ENCODE results near the gene ACTL7A. TPM values are rescaled to one million over a fixed set of nuclear protein-coding genes. Genes with fewer than 3 reads are reported as not detected.

Gene ACTL7A
- total RNA-seq, 1 experiment from 2014 or later: not detected

- no peak overlapping the region for H2AFZ ChIP-seq (ENCODE audit: low read length)
- peaks cover 44% of the 10 kb centered on the region for H3K36me3 ChIP-seq (ENCODE audit: insufficient read depth, low read length)
- no peaks in the 10 kb centered on the region for H3K4me1 ChIP-seq (ENCODE audit: low read length)
- H4K20me1 ChIP-seq (ENCODE audit: insufficient read depth, low read depth, low read length): no peaks in the 10 kb centered on the region
- no peak overlapping the region for H3K4me3 ChIP-seq (ENCODE audit: low read length)
- DNase-seq: no peak
- no peaks in the 10 kb centered on the region for H3K79me2 ChIP-seq (ENCODE audit: low read length)
- no peak overlapping the region for H3K27ac ChIP-seq (ENCODE audit: low read length)
- H3K27me3 ChIP-seq (ENCODE audit: low read length): no peaks in the 10 kb centered on the region
- H3K4me2 ChIP-seq (ENCODE audit: low read depth, low read length, poor library complexity, severe bottlenecking): no peak overlapping the region
- H3K9me3 ChIP-seq (ENCODE audit: low read length): no peaks in the 10 kb centered on the region
- no peak overlapping the region for H3K9ac ChIP-seq (ENCODE audit: low read length)
- no peaks in the 10 kb centered on the region for H3K9me2 ChIP-seq (replicated peaks; ENCODE audit: insufficient read depth, low read length)
Measured at GRCh38 chr9:108869092-108869725, 7.1 kb downstream of the ACTL7A start.

GRCh38 chr9:108874058-108874788 is 12.2 kb downstream of the ACTL7A start:
- H3K36me3 ChIP-seq (ENCODE audit: insufficient read depth, low read length): peaks cover 57% of the 10 kb centered on the region
- H3K27ac ChIP-seq (ENCODE audit: low read length): no peak overlapping the region
- H3K79me2 ChIP-seq (ENCODE audit: low read length): no peaks in the 10 kb centered on the region
- no peak overlapping the region for H3K4me3 ChIP-seq (ENCODE audit: low read length)
- H3K4me1 ChIP-seq (ENCODE audit: low read length): no peaks in the 10 kb centered on the region
- no peak overlapping the region for H2AFZ ChIP-seq (ENCODE audit: low read length)
- no peaks in the 10 kb centered on the region for H3K27me3 ChIP-seq (ENCODE audit: low read length)
- H3K4me2 ChIP-seq (ENCODE audit: low read depth, low read length, poor library complexity, severe bottlenecking): no peak overlapping the region
- H3K9me3 ChIP-seq (ENCODE audit: low read length): no peaks in the 10 kb centered on the region
- H3K9ac ChIP-seq (ENCODE audit: low read length): no peak overlapping the region
- H3K9me2 ChIP-seq (replicated peaks; ENCODE audit: insufficient read depth, low read length): no peaks in the 10 kb centered on the region
- H4K20me1 ChIP-seq (ENCODE audit: insufficient read depth, low read depth, low read length): no peaks in the 10 kb centered on the region
- DNase-seq: no peak

GRCh38 chr9:108876425-108876824 is 14.4 kb downstream of the ACTL7A start:
- Histone ChIP-seq H3K4me1 (ENCODE audit: low read length) (no peaks in the 10 kb centered on the region), H3K27me3 (ENCODE audit: low read length) (no peaks in the 10 kb centered on the region), H4K20me1 (ENCODE audit: insufficient read depth, low read depth, low read length) (no peaks in the 10 kb centered on the region), H2AFZ (ENCODE audit: low read length) (no peak overlapping the region), H3K9me3 (ENCODE audit: low read length) (no peaks in the 10 kb centered on the region), H3K4me2 (ENCODE audit: low read depth, low read length, poor library complexity, severe bottlenecking) (no peak overlapping the region), H3K9me2 (replicated peaks; ENCODE audit: insufficient read depth, low read length) (no peaks in the 10 kb centered on the region), H3K9ac (ENCODE audit: low read length) (no peak overlapping the region), H3K36me3 (ENCODE audit: insufficient read depth, low read length) (peaks cover 56% of the 10 kb centered on the region), H3K4me3 (ENCODE audit: low read length) (no peak overlapping the region), H3K27ac (ENCODE audit: low read length) (no peak overlapping the region), H3K79me2 (ENCODE audit: low read length) (no peaks in the 10 kb centered on the region)
- no peak for DNase-seq

- peaks cover 53% of the 10 kb centered on the region for H3K36me3 ChIP-seq (ENCODE audit: insufficient read depth, low read length)
Measured at GRCh38 chr9:108877524-108877923, 15.5 kb downstream of the ACTL7A start.

GRCh38 chr9:108880738-108881316 is 18.8 kb downstream of the ACTL7A start:
- no peak overlapping the region for H3K4me2 ChIP-seq (ENCODE audit: low read depth, low read length, poor library complexity, severe bottlenecking)
- H3K9ac ChIP-seq (ENCODE audit: low read length): no peak overlapping the region
- H3K27me3 ChIP-seq (ENCODE audit: low read length): no peaks in the 10 kb centered on the region
- no peak overlapping the region for H2AFZ ChIP-seq (ENCODE audit: low read length)
- H3K9me2 ChIP-seq (replicated peaks; ENCODE audit: insufficient read depth, low read length): no peaks in the 10 kb centered on the region
- H3K27ac ChIP-seq (ENCODE audit: low read length): no peak overlapping the region
- no peaks in the 10 kb centered on the region for H3K9me3 ChIP-seq (ENCODE audit: low read length)
- H3K4me1 ChIP-seq (ENCODE audit: low read length): peaks cover 10% of the 10 kb centered on the region
- H3K4me3 ChIP-seq (ENCODE audit: low read length): no peak overlapping the region
- no peak for DNase-seq
- H3K79me2 ChIP-seq (ENCODE audit: low read length): peaks cover 14% of the 10 kb centered on the region
- H3K36me3 ChIP-seq (ENCODE audit: insufficient read depth, low read length): peaks cover 25% of the 10 kb centered on the region; the same call in 1 of the 2 replicates
- H4K20me1 ChIP-seq (ENCODE audit: insufficient read depth, low read depth, low read length): no peaks in the 10 kb centered on the region

More at GRCh38 chr9:108877524-108877923, 15.5 kb downstream of the ACTL7A start:
- H2AFZ ChIP-seq (ENCODE audit: low read length): no peak overlapping the region
- no peaks in the 10 kb centered on the region for H3K9me2 ChIP-seq (replicated peaks; ENCODE audit: insufficient read depth, low read length)
- no peaks in the 10 kb centered on the region for H3K9me3 ChIP-seq (ENCODE audit: low read length)
- H3K27me3 ChIP-seq (ENCODE audit: low read length): no peaks in the 10 kb centered on the region
- no peak overlapping the region for H3K9ac ChIP-seq (ENCODE audit: low read length)
- H3K79me2 ChIP-seq (ENCODE audit: low read length): no peaks in the 10 kb centered on the region
- no peak overlapping the region for H3K27ac ChIP-seq (ENCODE audit: low read length)
- no peaks in the 10 kb centered on the region for H3K4me1 ChIP-seq (ENCODE audit: low read length)
- no peak for DNase-seq
- H4K20me1 ChIP-seq (ENCODE audit: insufficient read depth, low read depth, low read length): no peaks in the 10 kb centered on the region
- no peak overlapping the region for H3K4me2 ChIP-seq (ENCODE audit: low read depth, low read length, poor library complexity, severe bottlenecking)
- no peak overlapping the region for H3K4me3 ChIP-seq (ENCODE audit: low read length)

- Histone ChIP-seq H3K36me3 (ENCODE audit: insufficient read depth, low read length) (peaks cover 22% of the 10 kb centered on the region; the same call in 1 of the 2 replicates), H3K4me1 (ENCODE audit: low read length) (peaks cover 19% of the 10 kb centered on the region), H3K27me3 (ENCODE audit: low read length) (no peaks in the 10 kb centered on the region), H3K9me3 (ENCODE audit: low read length) (no peaks in the 10 kb centered on the region), H4K20me1 (ENCODE audit: insufficient read depth, low read depth, low read length) (no peaks in the 10 kb centered on the region), H2AFZ (ENCODE audit: low read length) (no peak overlapping the region), H3K27ac (ENCODE audit: low read length) (no peak overlapping the region), H3K9me2 (replicated peaks; ENCODE audit: insufficient read depth, low read length) (no peaks in the 10 kb centered on the region), H3K9ac (ENCODE audit: low read length) (no peak overlapping the region), H3K79me2 (ENCODE audit: low read length) (peaks cover 14% of the 10 kb centered on the region), H3K4me2 (ENCODE audit: low read depth, low read length, poor library complexity, severe bottlenecking) (no peak overlapping the region), H3K4me3 (ENCODE audit: low read length) (no peak overlapping the region)
- DNase-seq: no peak
Measured at GRCh38 chr9:108882052-108882888, 20.2 kb downstream of the ACTL7A start.

- peaks cover 14% of the 10 kb centered on the region for H3K79me2 ChIP-seq (ENCODE audit: low read length)
- no peak overlapping the region for H3K4me2 ChIP-seq (ENCODE audit: low read depth, low read length, poor library complexity, severe bottlenecking)
- no peaks in the 10 kb centered on the region for H3K9me3 ChIP-seq (ENCODE audit: low read length)
- no peaks in the 10 kb centered on the region for H3K27me3 ChIP-seq (ENCODE audit: low read length)
- no peaks in the 10 kb centered on the region for H3K9me2 ChIP-seq (replicated peaks; ENCODE audit: insufficient read depth, low read length)
- no peak for DNase-seq
- no peak overlapping the region for H3K27ac ChIP-seq (ENCODE audit: low read length)
- no peak overlapping the region for H3K4me3 ChIP-seq (ENCODE audit: low read length)
- no peak overlapping the region for H2AFZ ChIP-seq (ENCODE audit: low read length)
- H3K36me3 ChIP-seq (ENCODE audit: insufficient read depth, low read length): peaks cover 22% of the 10 kb centered on the region; the same call in 1 of the 2 replicates
- H3K4me1 ChIP-seq (ENCODE audit: low read length): peaks cover 19% of the 10 kb centered on the region
- no peaks in the 10 kb centered on the region for H4K20me1 ChIP-seq (ENCODE audit: insufficient read depth, low read depth, low read length)
- H3K9ac ChIP-seq (ENCODE audit: low read length): no peak overlapping the region
Measured at GRCh38 chr9:108883085-108883484, 21.0 kb downstream of the ACTL7A start.

- Histone ChIP-seq H3K27ac (ENCODE audit: low read length) (no peak overlapping the region), H3K4me1 (ENCODE audit: low read length) (peaks cover 19% of the 10 kb centered on the region), H4K20me1 (ENCODE audit: insufficient read depth, low read depth, low read length) (no peaks in the 10 kb centered on the region), H3K4me3 (ENCODE audit: low read length) (no peak overlapping the region), H2AFZ (ENCODE audit: low read length) (no peak overlapping the region), H3K4me2 (ENCODE audit: low read depth, low read length, poor library complexity, severe bottlenecking) (no peak overlapping the region), H3K9ac (ENCODE audit: low read length) (no peak overlapping the region), H3K27me3 (ENCODE audit: low read length) (no peaks in the 10 kb centered on the region), H3K9me3 (ENCODE audit: low read length) (no peaks in the 10 kb centered on the region), H3K36me3 (ENCODE audit: insufficient read depth, low read length) (peaks cover 21% of the 10 kb centered on the region; the same call in 1 of the 2 replicates), H3K9me2 (replicated peaks; ENCODE audit: insufficient read depth, low read length) (no peaks in the 10 kb centered on the region), H3K79me2 (ENCODE audit: low read length) (peaks cover 14% of the 10 kb centered on the region)
- no peak for DNase-seq
Measured at GRCh38 chr9:108884701-108885100, 22.6 kb downstream of the ACTL7A start.
